K562 (cell line): ENCODE measurements around the gene POLRMT. TPM values are rescaled to one million over a fixed set of nuclear protein-coding genes. Genes with fewer than 3 reads are reported as not detected.
A peak's percentile ranks its signal among the peaks of the same experiment; 100 is the strongest.

Source experiments
- E2F6 ChIP-seq, 2 experiments: IDR thresholded peaks; 2 replicates each; pipeline ENCODE4 v1.6.1; 2011; ENCODE audit warnings: borderline replicate concordance in 1 of 2, control low read depth in 1 of 2, low read depth in 1 of 2, low read length in 1 of 2, mild to moderate bottlenecking in 1 of 2, mixed read lengths in 1 of 2, moderate library complexity in 1 of 2; ENCODE audit not compliant: insufficient read depth in 1 of 2, insufficient read length in 1 of 2, poor library complexity in 1 of 2, severe bottlenecking in 1 of 2; ENCODE audit errors: extremely low read depth in 1 of 2
- NUFIP1 ChIP-seq: fragments of 450-650 bp; IDR thresholded peaks from 2 replicates; pipeline ENCODE4 v1.6.1; 2018; ENCODE audit not compliant: partially characterized antibody
- RBM14 ChIP-seq: fragments of 200-400 bp; formaldehyde crosslinking; IDR thresholded peaks from 2 replicates; pipeline ENCODE4 v1.6.1; 2018; ENCODE audit warnings: low read depth, mild to moderate bottlenecking, low read length, moderate library complexity, borderline replicate concordance; ENCODE audit not compliant: insufficient read depth
- RREB1 ChIP-seq: fragments of 250-450 bp; sonication (Bioruptor Pico); IDR thresholded peaks from 2 replicates; pipeline ENCODE4 v1.4.0; 2020
- SIN3B ChIP-seq: fragments of 450-650 bp; IDR thresholded peaks from 2 replicates; pipeline ENCODE4 v1.6.1; 2017; ENCODE audit warnings: low read depth, mild to moderate bottlenecking, moderate library complexity
- TCF7L2 ChIP-seq: fragments of 150-350 bp; IDR thresholded peaks from 2 replicates; pipeline ENCODE4 v1.6.1; 2016; ENCODE audit warnings: low read depth, mild to moderate bottlenecking, low read length, moderate library complexity
- TFE3 ChIP-seq: fragments of 450-650 bp; formaldehyde crosslinking; IDR thresholded peaks from 2 replicates; pipeline ENCODE4 v1.4.0; 2020; ENCODE audit warnings: mild to moderate bottlenecking, mixed read lengths
- YY1 ChIP-seq, 3 experiments: IDR thresholded peaks; 2 replicates each; pipeline ENCODE4 v1.6.1; 2011; ENCODE audit warnings: low read length in 2 of 3, mild to moderate bottlenecking in 2 of 3, moderate library complexity in 2 of 3, borderline replicate concordance in 1 of 3, control low read depth in 1 of 3, low read depth in 1 of 3; ENCODE audit not compliant: insufficient read depth in 3 of 3, insufficient replicate concordance in 2 of 3, control insufficient read depth in 1 of 3, insufficient read length in 1 of 3; ENCODE audit errors: extremely low read depth in 1 of 3
- ZBTB17 ChIP-seq: fragments of 450-650 bp; formaldehyde crosslinking; IDR thresholded peaks from 2 replicates; pipeline ENCODE4 v1.4.0; 2020; ENCODE audit warnings: mild to moderate bottlenecking
- ZBTB7A ChIP-seq: IDR thresholded peaks from 2 replicates; pipeline ENCODE4 v1.6.1; 2011; ENCODE audit warnings: low read depth, mild to moderate bottlenecking, low read length, moderate library complexity, borderline replicate concordance; ENCODE audit not compliant: control insufficient read depth
- ZFP91 ChIP-seq: sonication (generic); formaldehyde crosslinking; IDR thresholded peaks from 2 replicates; pipeline ENCODE4 v1.8.0; 2022; ENCODE audit warnings: mild to moderate bottlenecking, missing genetic modification reagents
- ZNF408 ChIP-seq: fragments of 250-450 bp; sonication (Bioruptor Pico); IDR thresholded peaks from 2 replicates; pipeline ENCODE4 v1.4.0; 2020; ENCODE audit warnings: low read depth, mild to moderate bottlenecking, moderate library complexity
- ZNF740 ChIP-seq, 3 experiments: fragments of 200-800 bp in 1 of 3; sonication (Bioruptor generic) in 1 of 3; sonication (generic) in 1 of 3; formaldehyde crosslinking in 1 of 3; IDR thresholded peaks; 2 replicates each; pipeline versions ENCODE4 v1.6.1 to v1.8.0; 2016 to 2022; ENCODE audit warnings: mild to moderate bottlenecking in 2 of 3, missing compliant biosample characterization in 2 of 3, missing genetic modification characterization in 2 of 3, missing genetic modification reagents in 1 of 3
- polyA plus RNA-seq, 8 experiments: library from polyadenylated mRNA; depleted of rRNA in 4 of 8; stranded (reverse) in 5 of 8; unstranded in 3 of 8; fragments of >200 nt; fragmentation: Nextera tagmentation in 2 of 8; fragmentation: Illumina TruSeq in 1 of 8; extraction: Ambion mirVana in 2 of 8; extraction: Trizol in 1 of 8; gene quantifications; 2 replicates each; pipeline versions ENCODE4 v1.2.1 to v1.2.3, GENCODE V29; 2011 to 2014; ENCODE audit warnings: inconsistent platforms in 1 of 8, missing spikeins in 1 of 8
- total RNA-seq, 7 experiments: library from RNA; depleted of rRNA in 6 of 7; stranded (reverse); fragments of >200 nt in 6 of 7; fragmentation: Illumina TruSeq in 2 of 7; extraction: Trizol in 2 of 7; gene quantifications; 2 replicates each; pipeline versions ENCODE4 v1.2.1 to v1.2.3, GENCODE V29; 2011 to 2021; ENCODE audit warnings: low replicate concordance in 1 of 7

The POLRMT gene
- total and polyA plus RNA-seq, 9 of the 15 experiments (the other 6 are each of a cell fraction or from before 2014, with no cell fraction given): 30.3 to 144 (median 68.0) TPM

- TF ChIP-seq RREB1 (CRISPR knock-in tag) (no peak), TFE3 (CRISPR knock-in tag) (no peak), NUFIP1 (no peak), SIN3B (0 out of 2 replicates have a peak, but pooled peaks have one; percentile 15), TCF7L2 (no peak), E2F6 (IDR thresholded peaks at IDR 0.05; ENCODE audit: borderline replicate concordance in 1 of 2, extremely low read depth in 1 of 2, insufficient read depth in 1 of 2, insufficient read length in 1 of 2, low read depth in 1 of 2, low read length in 1 of 2, poor library complexity in 1 of 2, severe bottlenecking in 1 of 2) (peak; percentile 57 to 59), ZBTB7A (peak; percentile 89), ZFP91 (CRISPR knock-in tag) (no peak), YY1 (IDR thresholded peaks at IDR 0.05; ENCODE audit: borderline replicate concordance in 1 of 3, control insufficient read depth in 1 of 3, extremely low read depth in 1 of 3, insufficient read depth in 3 of 3, insufficient read length in 1 of 3, insufficient replicate concordance in 2 of 3, low read depth in 1 of 3, low read length in 2 of 3) (peak in 1 of 3 experiments; percentile 13), RBM14 (0 out of 2 replicates have a peak, but pooled peaks have one; percentile 44), ZBTB17 (CRISPR knock-in tag) (0 out of 2 replicates have a peak, but pooled peaks have one; percentile 23), ZNF408 (CRISPR knock-in tag) (no peak), ZNF740 (CRISPR knock-in tag; IDR thresholded peaks at IDR 0.05) (0 out of 2 replicates have a peak, but pooled peaks have one; percentile 38), ZNF740 (tag; IDR thresholded peaks at IDR 0.05) (peak in 1 of 2 experiments; percentile 48; a peak in 1 of 4 replicates)
Observed at GRCh38 chr19:664913-665443, 31.6 kb upstream of the POLRMT start (continued).
